Mucosa of descending colon (tissue), 3 donors: ENCODE results near the gene ENTREP3. TPM values are rescaled to one million over a fixed set of nuclear protein-coding genes. Genes with fewer than 3 reads are reported as not detected.

ENCODE experiments used
- ATAC-seq: fragments of 200-7000 bp; cut with Tn5 transposase; one replicate; pipeline ENCODE4 v1.9.1; 2020; ENCODE audit warnings: mild to moderate bottlenecking, moderate library complexity
- DNase-seq, 3 donors: peaks; one replicate each; pipeline ENCODE4 v3.0.0-alpha.2; 2020
- H3K36me3 ChIP-seq: fragments of 200-600 bp; one replicate; pipeline ENCODE4 v1.8.0; 2021; ENCODE audit warnings: low read depth, mild to moderate bottlenecking
- H3K4me1 ChIP-seq: fragments of 200-600 bp; one replicate; pipeline ENCODE4 v1.8.0; 2021; ENCODE audit warnings: low read depth, mild to moderate bottlenecking
- H3K4me3 ChIP-seq: fragments of 200-600 bp; one replicate; pipeline ENCODE4 v1.8.0; 2021; ENCODE audit warnings: mild to moderate bottlenecking
- H3K9me3 ChIP-seq: fragments of 200-600 bp; one replicate; pipeline ENCODE4 v1.8.0; 2021; ENCODE audit warnings: mild to moderate bottlenecking
- CTCF ChIP-seq: fragments of 200-600 bp; IDR thresholded peaks from one replicate; pipeline ENCODE4 v1.8.0; 2022; ENCODE audit warnings: antibody characterized with exemption, mild to moderate bottlenecking
- intact Hi-C, 2 donors: fragments of 100-400 bp; cut with DNase I in 1 of 2; cut with micrococcal nuclease in 1 of 2; formaldehyde crosslinking; loops; one replicate each; pipeline versions ENCODE4 v1.11.0 to v1.11.1; 2022; cut with DNase I, micrococcal nuclease
- total RNA-seq, 3 donors: library from RNA; stranded (reverse); fragmentation: NEBNext Ultra II Directional in 2 of 3; extraction: Animal tissue kit (Norgen Biotek cat#: 25700) in 2 of 3; gene quantifications; one replicate each; pipeline versions ENCODE4 v1.2.1 to v1.2.4, GENCODE V29; 2021 to 2023
- donor health status: DM: no; HTN: no; CAD: no; lungs with moderate emphysema.
- donor health status: DM: no; HTN: no; CAD: no.
- donor health status: DM: no; HTN: yes; CAD: no.

The ENTREP3 gene
- total RNA-seq, 3 donors from 2014 or later = 16.9 to 42.6 (median 20.4) TPM

GRCh38 chr1:155200920-155201319 is 54.4 kb downstream of the ENTREP3 start:
- TF ChIP-seq CTCF = no peak
- Histone ChIP-seq H3K36me3 (no peaks in the 10 kb centered on the region), H3K4me3 (no peak overlapping the region), H3K9me3 (no peaks in the 10 kb centered on the region), H3K4me1 (no peaks in the 10 kb centered on the region)
- DNase-seq = peak in 1 of 3 donors; percentile 16
- ATAC-seq = no peak
- intact Hi-C loops = no loop called here

- no peak for TF ChIP-seq CTCF
- Histone ChIP-seq H3K36me3 (no peaks in the 10 kb centered on the region), H3K4me1 (peaks cover 6% of the 10 kb centered on the region), H3K4me3 (no peak overlapping the region), H3K9me3 (no peaks in the 10 kb centered on the region)
- intact Hi-C loops = no loop called here
- DNase-seq (peak in 1 of 3 donors; percentile 2), ATAC-seq (no peak)
Measured at GRCh38 chr1:155199792-155200191, 55.5 kb downstream of the ENTREP3 start.

- DNase-seq = peak in 1 of 3 donors; percentile 17
Measured at GRCh38 chr1:155198547-155198906, 56.8 kb downstream of the ENTREP3 start.

GRCh38 chr1:155197901-155198546 is 57.3 kb downstream of the ENTREP3 start:
- no peak for ATAC-seq
- Histone ChIP-seq H3K4me3 (no peak overlapping the region), H3K9me3 (no peaks in the 10 kb centered on the region), H3K36me3 (no peaks in the 10 kb centered on the region), H3K4me1 (peaks cover 15% of the 10 kb centered on the region)
- intact Hi-C loops = no loop called here
- DNase-seq = peak in 1 of 3 donors; percentile 29
- no peak for TF ChIP-seq CTCF

More at GRCh38 chr1:155198547-155198906, 56.8 kb downstream of the ENTREP3 start:
- Histone ChIP-seq H3K36me3 (no peaks in the 10 kb centered on the region), H3K4me1 (peaks cover 13% of the 10 kb centered on the region), H3K9me3 (no peaks in the 10 kb centered on the region), H3K4me3 (no peak overlapping the region)
- no peak for TF ChIP-seq CTCF
- intact Hi-C loops = no loop called here
- ATAC-seq = no peak

Other genes with a start within 250 kb of the ENTREP3 start
- gene DCST2, start 221.7 kb downstream of the ENTREP3 start, total RNA-seq = 1 to 10 TPM; 1.7 to 3.3 (median 2.3) TPM
- under 1 TPM in 2 of 3 donors, not detected in 1; 0.19 to 0.20 TPM for gene DCST1, start 221.7 kb downstream of the ENTREP3 start, total RNA-seq
- gene ADAM15, start 204.2 kb downstream of the ENTREP3 start, total RNA-seq = 100 to 1,000 TPM in 1 of 3 donors, 10 to 100 TPM in 2; 71.8 to 148 (median 79.7) TPM
- gene EFNA4, start 191.7 kb downstream of the ENTREP3 start, total RNA-seq = 10 to 100 TPM; 12.3 to 27.2 (median 26.4) TPM
- 10 to 100 TPM in 1 of 3 donors, 1 to 10 TPM in 2; 2.1 to 17.4 (median 5.6) TPM for gene EFNA3, start 176.6 kb downstream of the ENTREP3 start, total RNA-seq
- 100 to 1,000 TPM in 2 of 3 donors, 10 to 100 TPM in 1; 46.3 to 198 (median 110) TPM for gene EFNA1, start 127.6 kb downstream of the ENTREP3 start, total RNA-seq
- 10 to 100 TPM; 38.7 to 95.8 (median 66.4) TPM for gene SLC50A1, start 119.6 kb downstream of the ENTREP3 start, total RNA-seq
- gene DPM3, start 115.0 kb downstream of the ENTREP3 start, total RNA-seq = 100 to 1,000 TPM in 1 of 3 donors, 10 to 100 TPM in 2; 76.3 to 106 (median 78.4) TPM
- 100 to 1,000 TPM; 162 to 190 (median 176) TPM for gene KRTCAP2, start 82.2 kb downstream of the ENTREP3 start, total RNA-seq
- gene TRIM46, start 81.6 kb downstream of the ENTREP3 start, total RNA-seq = under 1 TPM; 0.26 to 0.76 (median 0.39) TPM
- gene THBS3, start 47.6 kb downstream of the ENTREP3 start, total RNA-seq = 10 to 100 TPM; 22.4 to 35.9 (median 33.9) TPM
- gene MTX1, start 46.8 kb downstream of the ENTREP3 start, total RNA-seq = 10 to 100 TPM; 26.1 to 41.1 (median 35.6) TPM
- 10 to 100 TPM; 43.6 to 53.4 (median 46.8) TPM for gene SCAMP3, start 6.9 kb upstream of the ENTREP3 start, total RNA-seq
- 10 to 100 TPM; 43.7 to 51.7 (median 47.8) TPM for gene CLK2, start 18.0 kb upstream of the ENTREP3 start, total RNA-seq
- 10 to 100 TPM; 10.3 to 15.6 (median 10.8) TPM for gene HCN3, start 22.0 kb upstream of the ENTREP3 start, total RNA-seq
- 1 to 10 TPM in 2 of 3 donors, under 1 TPM in 1; 0.63 to 2.0 (median 1.5) TPM for gene PKLR, start 46.0 kb upstream of the ENTREP3 start, total RNA-seq
- 100 to 1,000 TPM; 130 to 244 (median 222) TPM for gene FDPS, start 53.4 kb upstream of the ENTREP3 start, total RNA-seq
- gene RUSC1, start 65.4 kb upstream of the ENTREP3 start, total RNA-seq = 10 to 100 TPM; 58.9 to 79.4 (median 60.6) TPM